Measurements from ENCODE around the gene CPB2.

DNA sequence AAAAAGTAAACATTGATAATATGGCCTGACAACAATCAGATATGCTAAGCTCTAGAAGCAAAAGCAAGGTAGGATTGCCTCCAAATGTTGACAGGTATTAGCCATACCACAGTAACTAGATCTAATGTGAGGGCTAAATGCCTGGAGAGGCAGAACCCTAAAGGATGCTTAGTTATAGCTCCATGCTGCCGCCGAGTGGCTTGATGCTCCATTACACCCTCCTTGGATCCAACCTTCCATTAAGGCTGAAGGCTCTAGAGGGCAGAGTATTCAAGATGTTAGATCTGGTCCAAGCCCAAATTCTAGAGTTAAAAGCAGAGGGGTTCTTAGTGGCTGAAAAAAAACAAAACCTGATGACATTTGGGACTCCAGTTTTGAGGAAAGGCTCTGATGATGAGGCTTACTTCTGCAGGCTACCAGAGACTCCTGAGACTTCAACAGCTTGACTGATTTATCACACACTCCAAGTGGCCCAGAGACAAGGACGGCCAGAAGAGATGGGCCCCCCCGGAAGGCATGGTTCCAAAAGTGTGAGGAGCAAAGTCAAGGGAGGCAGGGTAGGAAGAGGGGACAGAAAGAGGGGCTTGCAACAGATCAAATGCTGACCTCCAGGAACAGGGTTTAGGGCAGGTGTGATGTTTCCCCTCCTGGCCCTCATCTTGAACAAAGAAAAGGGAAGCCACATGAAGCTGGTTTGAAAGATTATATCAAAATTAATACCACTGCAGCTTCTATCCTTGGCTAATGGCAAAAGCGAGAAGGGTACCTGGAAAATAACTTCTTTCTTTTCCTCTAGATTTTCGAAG lies 21.9 kb upstream of the CPB2 start:
- TF ChIP-seq, protein P1, sequence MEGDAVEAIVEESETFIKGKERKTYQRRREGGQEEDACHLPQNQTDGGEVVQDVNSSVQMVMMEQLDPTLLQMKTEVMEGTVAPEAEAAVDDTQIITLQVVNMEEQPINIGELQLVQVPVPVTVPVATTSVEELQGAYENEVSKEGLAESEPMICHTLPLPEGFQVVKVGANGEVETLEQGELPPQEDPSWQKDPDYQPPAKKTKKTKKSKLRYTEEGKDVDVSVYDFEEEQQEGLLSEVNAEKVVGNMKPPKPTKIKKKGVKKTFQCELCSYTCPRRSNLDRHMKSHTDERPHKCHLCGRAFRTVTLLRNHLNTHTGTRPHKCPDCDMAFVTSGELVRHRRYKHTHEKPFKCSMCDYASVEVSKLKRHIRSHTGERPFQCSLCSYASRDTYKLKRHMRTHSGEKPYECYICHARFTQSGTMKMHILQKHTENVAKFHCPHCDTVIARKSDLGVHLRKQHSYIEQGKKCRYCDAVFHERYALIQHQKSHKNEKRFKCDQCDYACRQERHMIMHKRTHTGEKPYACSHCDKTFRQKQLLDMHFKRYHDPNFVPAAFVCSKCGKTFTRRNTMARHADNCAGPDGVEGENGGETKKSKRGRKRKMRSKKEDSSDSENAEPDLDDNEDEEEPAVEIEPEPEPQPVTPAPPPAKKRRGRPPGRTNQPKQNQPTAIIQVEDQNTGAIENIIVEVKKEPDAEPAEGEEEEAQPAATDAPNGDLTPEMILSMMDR (IDR thresholded peaks at IDR 0.05), result peak; percentile 41 to 55 (median 47)
- TF ChIP-seq POLR2A (IDR thresholded peaks at IDR 0.05), result no peak
- no peak for TF ChIP-seq EP300 (IDR thresholded peaks at IDR 0.05; ENCODE audit: low read depth)
- TF ChIP-seq POLR2AphosphoS5 (IDR thresholded peaks at IDR 0.05), result no peak

All from transverse colon (tissue), 4 donors.